Tibial nerve (tissue), 4 donors: ENCODE data around the gene RBP3. TPM values are rescaled to one million over a fixed set of nuclear protein-coding genes. Genes with fewer than 3 reads are reported as not detected.

ENCODE experiments used
- DNase-seq, 2 donors: peaks; one replicate each; pipeline ENCODE4 v3.0.0-alpha.2; 2019; ENCODE audit warnings: low spot score in 2 of 2
- H3K27ac ChIP-seq, 4 donors: fragments of 200-600 bp; sonication (generic) in 3 of 4; one replicate each; pipeline ENCODE4 v1.5.1; 2017 to 2019; ENCODE audit warnings: mild to moderate bottlenecking in 1 of 4
- H3K27me3 ChIP-seq, 2 donors: fragments of 200-600 bp; sonication (generic) in 1 of 2; one replicate each; pipeline versions ENCODE4 v1.5.1 to v1.6.0; 2017 to 2019
- H3K36me3 ChIP-seq, 3 donors: fragments of 200-600 bp; sonication (generic); one replicate each; pipeline ENCODE4 v1.5.1; 2018 to 2019
- H3K4me1 ChIP-seq, 4 donors: fragments of 200-600 bp; sonication (generic) in 3 of 4; one replicate each; pipeline ENCODE4 v1.5.1; 2017 to 2019
- H3K4me3 ChIP-seq, 4 donors: fragments of 200-600 bp; sonication (generic) in 3 of 4; one replicate each; pipeline ENCODE4 v1.5.1; 2017 to 2019; ENCODE audit warnings: mild to moderate bottlenecking in 1 of 4, moderate library complexity in 1 of 4
- H3K9me3 ChIP-seq, 4 donors: fragments of 200-600 bp; sonication (generic) in 3 of 4; one replicate each; pipeline ENCODE4 v1.5.1; 2017 to 2019
- EP300 ChIP-seq, 2 donors: sonication (generic); formaldehyde crosslinking; IDR thresholded peaks; one replicate each; pipeline ENCODE4 v1.6.1; 2017; ENCODE audit warnings: antibody characterized with exemption in 2 of 2, mild to moderate bottlenecking in 1 of 2
- POLR2A ChIP-seq, 2 donors: fragments of 450-650 bp; IDR thresholded peaks; one replicate each; pipeline ENCODE4 v1.6.1; 2017; ENCODE audit warnings: antibody characterized with exemption in 2 of 2, mild to moderate bottlenecking in 2 of 2, moderate library complexity in 2 of 2
- WGBS, 2 donors: methylation state at CpG; one replicate each; pipeline ENCODE4 v1.1.5; 2018; 5-methylcytosine and 5-hydroxymethylcytosine counted together
- total RNA-seq, 4 donors: library from RNA; depleted of rRNA; stranded (reverse); fragments of >200 nt; gene quantifications; one replicate each; pipeline ENCODE4 v1.1.0, GENCODE V29; 2016
- TF ChIP-seq, protein P1 (sequence below), 5 experiments: fragments of 200-600 bp in 3 of 5; fragments of 450-650 bp in 2 of 5; sonication (generic) in 3 of 5; IDR thresholded peaks; one replicate each; pipeline ENCODE4 v1.5.1; 2016 to 2019; ENCODE audit warnings: antibody characterized with exemption in 5 of 5, mild to moderate bottlenecking in 3 of 5, moderate library complexity in 2 of 5

The RBP3 gene
- total RNA-seq, 4 donors from 2014 or later, result not detected

DNA sequence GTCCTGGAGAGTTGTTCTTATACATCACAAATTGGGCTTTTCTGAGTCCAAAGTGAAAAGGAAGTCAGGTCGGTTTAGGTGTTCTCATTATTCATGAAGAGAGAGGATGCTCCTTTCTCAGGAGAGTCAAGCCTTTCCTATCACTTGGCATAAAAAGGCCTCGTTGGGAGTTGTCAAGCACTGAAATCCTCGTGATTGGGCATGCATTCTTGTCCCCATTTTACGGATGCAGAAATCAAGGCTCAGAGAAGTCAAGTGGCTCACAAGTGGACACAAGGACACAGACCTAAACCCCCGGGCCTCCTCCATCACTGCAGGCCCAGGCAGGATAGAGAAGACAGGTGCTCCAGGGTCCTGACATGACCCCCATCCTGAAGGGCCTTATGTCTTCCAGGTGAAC is 8.5 kb downstream of the RBP3 start:
- TF ChIP-seq EP300 (IDR thresholded peaks at IDR 0.05), result no peak
- WGBS, 2 donors, result 80 to 88% methylated on average over 5 of the region's 5 CpGs
- Histone ChIP-seq H3K36me3 (no peaks in the 10 kb centered on the region), H3K27ac (no peak overlapping the region), H3K4me1 (no peaks in the 10 kb centered on the region), H3K27me3 (no peaks in the 10 kb centered on the region), H3K4me3 (no peak overlapping the region), H3K9me3 (no peaks in the 10 kb centered on the region)
- no peak for DNase-seq

DNA sequence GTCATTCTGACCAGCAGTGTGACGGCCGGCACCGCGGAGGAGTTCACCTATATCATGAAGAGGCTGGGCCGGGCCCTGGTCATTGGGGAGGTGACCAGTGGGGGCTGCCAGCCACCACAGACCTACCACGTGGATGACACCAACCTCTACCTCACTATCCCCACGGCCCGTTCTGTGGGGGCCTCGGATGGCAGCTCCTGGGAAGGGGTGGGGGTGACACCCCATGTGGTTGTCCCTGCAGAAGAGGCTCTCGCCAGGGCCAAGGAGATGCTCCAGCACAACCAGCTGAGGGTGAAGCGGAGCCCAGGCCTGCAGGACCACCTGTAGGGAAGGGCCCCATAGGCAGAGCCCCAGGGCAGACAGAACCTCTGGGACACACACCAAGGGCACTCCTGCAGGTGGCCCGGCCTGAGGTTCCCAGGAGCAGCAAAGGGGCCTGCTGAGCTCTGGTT is 9.0 kb downstream of the RBP3 start:
- no peaks in the 10 kb centered on the region for H3K27me3 ChIP-seq
- no peaks in the 10 kb centered on the region for H3K9me3 ChIP-seq
- WGBS, 2 donors, result 95 to 98% methylated on average over 5 to 12 of the region's 12 CpGs
- no peak overlapping the region for H3K4me3 ChIP-seq
- no peaks in the 10 kb centered on the region for H3K4me1 ChIP-seq
- no peak for DNase-seq
- H3K27ac ChIP-seq, result no peak overlapping the region
- no peaks in the 10 kb centered on the region for H3K36me3 ChIP-seq
- TF ChIP-seq EP300 (IDR thresholded peaks at IDR 0.05), result no peak
- TF ChIP-seq, protein P1, sequence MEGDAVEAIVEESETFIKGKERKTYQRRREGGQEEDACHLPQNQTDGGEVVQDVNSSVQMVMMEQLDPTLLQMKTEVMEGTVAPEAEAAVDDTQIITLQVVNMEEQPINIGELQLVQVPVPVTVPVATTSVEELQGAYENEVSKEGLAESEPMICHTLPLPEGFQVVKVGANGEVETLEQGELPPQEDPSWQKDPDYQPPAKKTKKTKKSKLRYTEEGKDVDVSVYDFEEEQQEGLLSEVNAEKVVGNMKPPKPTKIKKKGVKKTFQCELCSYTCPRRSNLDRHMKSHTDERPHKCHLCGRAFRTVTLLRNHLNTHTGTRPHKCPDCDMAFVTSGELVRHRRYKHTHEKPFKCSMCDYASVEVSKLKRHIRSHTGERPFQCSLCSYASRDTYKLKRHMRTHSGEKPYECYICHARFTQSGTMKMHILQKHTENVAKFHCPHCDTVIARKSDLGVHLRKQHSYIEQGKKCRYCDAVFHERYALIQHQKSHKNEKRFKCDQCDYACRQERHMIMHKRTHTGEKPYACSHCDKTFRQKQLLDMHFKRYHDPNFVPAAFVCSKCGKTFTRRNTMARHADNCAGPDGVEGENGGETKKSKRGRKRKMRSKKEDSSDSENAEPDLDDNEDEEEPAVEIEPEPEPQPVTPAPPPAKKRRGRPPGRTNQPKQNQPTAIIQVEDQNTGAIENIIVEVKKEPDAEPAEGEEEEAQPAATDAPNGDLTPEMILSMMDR (IDR thresholded peaks at IDR 0.05), result no peak
- TF ChIP-seq POLR2A (IDR thresholded peaks at IDR 0.05), result no peak

DNA sequence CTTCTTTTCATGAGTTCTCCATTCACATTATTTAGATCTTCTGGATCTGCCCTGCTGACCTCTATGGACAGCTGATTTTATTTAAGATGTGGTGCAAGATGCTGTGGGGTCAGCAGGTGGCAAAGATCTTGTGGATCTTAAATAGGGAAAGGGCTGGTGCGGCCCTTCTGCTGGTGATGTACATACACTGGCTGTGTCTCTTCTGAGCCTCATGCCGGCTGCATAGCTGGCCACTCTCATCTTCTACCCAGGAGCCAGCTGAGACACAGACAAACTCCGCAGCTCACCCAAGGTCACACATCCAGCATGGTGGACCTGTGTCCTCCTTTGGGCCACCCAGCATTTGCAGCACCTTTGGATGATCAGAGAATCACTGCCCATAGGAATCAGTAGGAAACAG is 9.7 kb downstream of the RBP3 start:
- TF ChIP-seq, protein P1 (IDR thresholded peaks at IDR 0.05), result no peak
- no peak for TF ChIP-seq EP300 (IDR thresholded peaks at IDR 0.05)
- TF ChIP-seq POLR2A (IDR thresholded peaks at IDR 0.05), result no peak
- no peaks in the 10 kb centered on the region for H3K36me3 ChIP-seq
- no peaks in the 10 kb centered on the region for H3K27me3 ChIP-seq
- no peak overlapping the region for H3K4me3 ChIP-seq
- no peaks in the 10 kb centered on the region for H3K9me3 ChIP-seq
- no peaks in the 10 kb centered on the region for H3K4me1 ChIP-seq
- no peak for DNase-seq
- H3K27ac ChIP-seq, result no peak overlapping the region
- 92 to 97% methylated on average over 3 of the region's 3 CpGs for WGBS, 2 donors

DNA sequence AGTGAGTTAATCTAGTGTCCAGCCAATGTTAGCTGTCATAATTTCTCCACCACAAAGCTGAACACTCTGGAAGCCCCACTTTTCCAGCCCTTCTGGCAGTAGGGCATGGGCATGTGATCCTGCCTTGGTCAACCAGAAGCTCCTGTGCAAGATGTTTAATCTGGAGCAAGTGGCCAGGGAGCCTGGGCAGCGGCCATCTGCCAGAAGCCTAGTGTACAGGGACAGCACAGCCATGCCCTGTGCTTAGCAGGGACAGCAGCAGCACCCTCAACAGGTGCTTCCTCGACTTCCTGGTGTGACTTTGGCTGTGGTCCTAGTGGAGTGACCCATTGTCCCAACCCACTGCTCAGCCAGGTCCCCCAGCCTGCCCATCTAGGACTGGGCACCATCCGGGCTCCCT is 10.3 kb downstream of the RBP3 start:
- no peaks in the 10 kb centered on the region for H3K4me1 ChIP-seq
- no peak overlapping the region for H3K27ac ChIP-seq
- no peaks in the 10 kb centered on the region for H3K36me3 ChIP-seq
- no peaks in the 10 kb centered on the region for H3K27me3 ChIP-seq
- DNase-seq, result no peak
- no peak overlapping the region for H3K4me3 ChIP-seq
- WGBS, 2 donors, result 86 to 97% methylated on average over 2 of the region's 3 CpGs
- no peaks in the 10 kb centered on the region for H3K9me3 ChIP-seq
- TF ChIP-seq EP300 (IDR thresholded peaks at IDR 0.05), result no peak
- TF ChIP-seq, protein P1 (IDR thresholded peaks at IDR 0.05), result no peak
- TF ChIP-seq POLR2A (IDR thresholded peaks at IDR 0.05), result no peak

DNA sequence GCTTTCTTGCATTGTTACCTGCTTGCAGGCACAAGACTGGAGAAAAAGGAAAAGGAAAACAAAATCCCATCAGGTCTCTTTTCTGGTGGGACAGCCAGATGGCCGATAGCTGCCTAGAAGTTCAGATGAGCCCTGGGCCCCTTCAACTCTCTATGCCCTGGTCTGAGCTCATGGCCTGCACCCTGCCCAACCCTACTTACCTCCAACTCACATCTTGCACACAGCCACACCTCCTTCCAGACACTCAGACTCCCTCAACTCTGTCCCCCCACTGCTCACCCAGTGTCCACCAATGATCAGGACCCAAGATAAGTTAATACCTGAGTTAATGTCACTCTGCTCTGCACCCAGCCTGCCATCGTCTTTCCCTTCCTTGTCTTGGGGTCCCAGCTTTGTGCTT is 10.9 kb downstream of the RBP3 start:
- no peaks in the 10 kb centered on the region for H3K36me3 ChIP-seq
- H3K9me3 ChIP-seq, result no peaks in the 10 kb centered on the region
- no peaks in the 10 kb centered on the region for H3K27me3 ChIP-seq
- WGBS, 2 donors, result 94% methylated on average over 2 of the region's 2 CpGs
- no peak overlapping the region for H3K4me3 ChIP-seq
- no peaks in the 10 kb centered on the region for H3K4me1 ChIP-seq
- H3K27ac ChIP-seq, result no peak overlapping the region
- DNase-seq, result no peak
- no peak for TF ChIP-seq EP300 (IDR thresholded peaks at IDR 0.05)
- TF ChIP-seq, protein P1 (IDR thresholded peaks at IDR 0.05), result no peak
- no peak for TF ChIP-seq POLR2A (IDR thresholded peaks at IDR 0.05)
